ENCODE measurements around the gene NDST1.

DNA sequence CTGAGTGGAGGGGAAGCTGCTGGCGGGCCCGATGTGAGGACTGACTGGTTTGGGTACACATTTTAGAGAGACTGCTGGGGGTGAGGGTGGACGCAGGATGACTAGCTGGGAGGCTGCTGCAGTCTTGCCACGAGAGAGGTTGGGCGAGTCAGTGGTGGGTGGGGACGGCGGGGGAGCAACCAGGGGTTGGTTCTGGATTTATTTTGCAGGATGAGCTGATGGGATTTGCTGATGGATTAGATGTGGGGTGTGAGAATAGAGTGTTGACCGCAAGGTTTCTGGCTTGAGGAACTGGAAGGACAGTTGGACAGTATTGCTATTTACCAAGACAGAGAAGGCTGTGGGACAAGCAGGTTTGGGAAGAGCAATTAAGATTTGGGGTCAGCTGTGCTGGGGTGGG, 5.8 kb upstream of the NDST1 start:
- TF ChIP-seq, protein P1, sequence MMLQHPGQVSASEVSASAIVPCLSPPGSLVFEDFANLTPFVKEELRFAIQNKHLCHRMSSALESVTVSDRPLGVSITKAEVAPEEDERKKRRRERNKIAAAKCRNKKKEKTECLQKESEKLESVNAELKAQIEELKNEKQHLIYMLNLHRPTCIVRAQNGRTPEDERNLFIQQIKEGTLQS (IDR thresholded peaks at IDR 0.05; ENCODE audit: insufficient read depth, low read depth, low read length) = no peak
- TF ChIP-seq POLR2AphosphoS5 (IDR thresholded peaks at IDR 0.05; ENCODE audit: low read depth, low read length) (no peak), SIN3A (conservative IDR thresholded peaks at IDR 0.05 in 1 of 2, IDR thresholded peaks at IDR 0.05 in 1 of 2; ENCODE audit: low read depth in 1 of 2, low read length in 2 of 2) (no peak), CHD2 (IDR thresholded peaks at IDR 0.05; ENCODE audit: low read length) (no peak), EZH2 (IDR thresholded peaks at IDR 0.05; ENCODE audit: low read depth, low read length, severe bottlenecking) (no peak), HDAC2 (IDR thresholded peaks at IDR 0.05; ENCODE audit: borderline replicate concordance in 1 of 2, low read depth in 2 of 2, low read length in 2 of 2) (no peak), YY1 (IDR thresholded peaks at IDR 0.05; ENCODE audit: low read depth, low read length) (no peak), ASH2L (IDR thresholded peaks at IDR 0.05; ENCODE audit: low read length) (no peak), MAFK (IDR thresholded peaks at IDR 0.05; ENCODE audit: low read depth, low read length) (no peak)
- TF ChIP-seq, protein P2, sequence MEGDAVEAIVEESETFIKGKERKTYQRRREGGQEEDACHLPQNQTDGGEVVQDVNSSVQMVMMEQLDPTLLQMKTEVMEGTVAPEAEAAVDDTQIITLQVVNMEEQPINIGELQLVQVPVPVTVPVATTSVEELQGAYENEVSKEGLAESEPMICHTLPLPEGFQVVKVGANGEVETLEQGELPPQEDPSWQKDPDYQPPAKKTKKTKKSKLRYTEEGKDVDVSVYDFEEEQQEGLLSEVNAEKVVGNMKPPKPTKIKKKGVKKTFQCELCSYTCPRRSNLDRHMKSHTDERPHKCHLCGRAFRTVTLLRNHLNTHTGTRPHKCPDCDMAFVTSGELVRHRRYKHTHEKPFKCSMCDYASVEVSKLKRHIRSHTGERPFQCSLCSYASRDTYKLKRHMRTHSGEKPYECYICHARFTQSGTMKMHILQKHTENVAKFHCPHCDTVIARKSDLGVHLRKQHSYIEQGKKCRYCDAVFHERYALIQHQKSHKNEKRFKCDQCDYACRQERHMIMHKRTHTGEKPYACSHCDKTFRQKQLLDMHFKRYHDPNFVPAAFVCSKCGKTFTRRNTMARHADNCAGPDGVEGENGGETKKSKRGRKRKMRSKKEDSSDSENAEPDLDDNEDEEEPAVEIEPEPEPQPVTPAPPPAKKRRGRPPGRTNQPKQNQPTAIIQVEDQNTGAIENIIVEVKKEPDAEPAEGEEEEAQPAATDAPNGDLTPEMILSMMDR (IDR thresholded peaks at IDR 0.05; ENCODE audit: control extremely low read depth in 1 of 3, insufficient read depth in 1 of 3, low read depth in 1 of 3, low read length in 3 of 3) = no peak
- TF ChIP-seq, protein P3, sequence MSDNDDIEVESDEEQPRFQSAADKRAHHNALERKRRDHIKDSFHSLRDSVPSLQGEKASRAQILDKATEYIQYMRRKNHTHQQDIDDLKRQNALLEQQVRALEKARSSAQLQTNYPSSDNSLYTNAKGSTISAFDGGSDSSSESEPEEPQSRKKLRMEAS (IDR thresholded peaks at IDR 0.05) = no peak
